ENCODE results near the gene MIX23. TPM values are rescaled to one million over a fixed set of nuclear protein-coding genes. Genes with fewer than 3 reads are reported as not detected.

Gene MIX23
- total and polyA plus RNA-seq, 4 experiments from 2014 or later = 5.3 to 25.1 (median 16.2) TPM

DNA sequence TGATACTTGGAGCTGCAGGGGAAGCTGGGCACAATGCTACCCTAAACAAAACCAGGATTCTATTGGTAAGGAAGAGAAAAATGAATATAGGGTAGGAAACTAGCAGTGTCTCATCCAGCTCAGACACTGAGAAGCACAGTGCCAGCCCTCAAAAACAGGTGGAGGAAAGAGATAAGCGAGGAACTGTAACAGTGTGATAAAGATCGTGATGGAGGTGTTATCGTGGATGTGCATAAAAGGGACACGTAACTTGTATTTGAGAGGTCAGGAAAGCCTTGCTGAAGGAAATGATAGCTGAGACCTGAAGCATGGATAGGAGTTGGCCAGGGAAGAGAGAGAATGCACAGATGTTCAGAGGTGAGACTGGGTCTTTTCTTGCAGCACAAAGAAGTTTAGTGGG is 27.4 kb downstream of the MIX23 start:
- POLR2A ChIA-PET (ENCODE audit: partially characterized antibody) = no interaction called here

DNA sequence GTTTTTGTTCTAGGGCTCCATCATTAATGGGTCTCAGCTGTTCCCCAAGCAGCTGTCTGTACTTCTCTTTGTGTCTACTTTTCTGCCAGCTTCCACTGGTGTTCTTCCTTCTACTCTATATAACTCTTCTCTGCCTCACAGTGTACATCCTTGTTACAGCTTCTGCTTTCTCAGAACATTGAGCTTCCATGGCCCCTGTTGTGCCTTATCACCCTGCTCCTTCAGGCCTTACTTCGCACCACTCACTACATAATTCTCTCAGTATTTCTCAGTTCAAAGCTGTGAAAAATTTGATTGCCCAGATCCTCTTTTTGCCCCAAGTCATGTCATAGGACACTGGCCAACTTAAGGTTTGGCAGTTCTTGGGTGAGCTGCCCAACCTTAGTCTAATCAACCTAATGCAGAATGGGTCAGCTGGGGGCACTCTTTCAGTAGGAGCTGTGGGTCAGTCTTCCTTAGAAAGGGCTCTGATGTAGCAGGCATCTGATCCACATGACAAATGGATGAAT is 29.1 kb downstream of the MIX23 start:
- Histone ChIP-seq H3K4me3 (ENCODE audit: low read length in 2 of 2) (no peak overlapping the region), H3K4me1 (ENCODE audit: insufficient read depth, low read length) (no peaks in the 10 kb centered on the region), H3K27ac (ENCODE audit: low read depth, low read length) (no peak overlapping the region), H3K27me3 (ENCODE audit: insufficient read depth, low read length) (no peaks in the 10 kb centered on the region), H3K36me3 (ENCODE audit: insufficient read depth, low read length) (peaks cover 6% of the 10 kb centered on the region), H3K9me3 (ENCODE audit: control insufficient read depth in 1 of 2, low read length in 2 of 2) (no peaks in the 10 kb centered on the region)
- Mint-ChIP-seq H3K4me3 (no peak overlapping the region), H3K36me3 (peaks cover 6 to 11% of the 10 kb centered on the region in 2 donors), H3K27ac (peak overlapping the region in 1 of 7 donors; percentile 39), H3K27me3 (no peaks in the 10 kb centered on the region), H3K9me3 (no peaks in the 10 kb centered on the region), H3K4me1 (peaks cover 0 to 1% (median 0%) of the 10 kb centered on the region in 4 donors)
- CTCF ChIA-PET (ENCODE audit: partially characterized antibody) = no interaction called here
- intact Hi-C loops (cut with micrococcal nuclease) = no loop called here
- DNase-seq = no peak
- POLR2A ChIA-PET (ENCODE audit: partially characterized antibody) = no interaction called here

More for the DNA sequence above, 27.4 kb downstream of the MIX23 start:
- Histone ChIP-seq H3K4me1 (ENCODE audit: insufficient read depth, low read length) (no peaks in the 10 kb centered on the region), H3K4me3 (ENCODE audit: low read length in 2 of 2) (no peak overlapping the region), H3K27me3 (ENCODE audit: insufficient read depth, low read length) (no peaks in the 10 kb centered on the region), H3K27ac (ENCODE audit: low read depth, low read length) (no peak overlapping the region), H3K36me3 (ENCODE audit: insufficient read depth, low read length) (peaks cover 8% of the 10 kb centered on the region), H3K9me3 (ENCODE audit: control insufficient read depth in 1 of 2, low read length in 2 of 2) (no peaks in the 10 kb centered on the region)
- Mint-ChIP-seq H3K4me3 (no peak overlapping the region), H3K27ac (peak overlapping the region in 1 of 7 donors; percentile 70), H3K9me3 (no peaks in the 10 kb centered on the region), H3K36me3 (peaks cover 6 to 15% of the 10 kb centered on the region in 2 donors), H3K27me3 (no peaks in the 10 kb centered on the region), H3K4me1 (peaks cover 0 to 1% (median 0%) of the 10 kb centered on the region in 4 donors)
- intact Hi-C loops (cut with micrococcal nuclease) = loop anchor here (1.0 kb wide), 1 partner anchor 809 kb away; no protein-coding TSS in a partner anchor
- DNase-seq = no peak
- CTCF ChIA-PET (ENCODE audit: partially characterized antibody) = no interaction called here

DNA sequence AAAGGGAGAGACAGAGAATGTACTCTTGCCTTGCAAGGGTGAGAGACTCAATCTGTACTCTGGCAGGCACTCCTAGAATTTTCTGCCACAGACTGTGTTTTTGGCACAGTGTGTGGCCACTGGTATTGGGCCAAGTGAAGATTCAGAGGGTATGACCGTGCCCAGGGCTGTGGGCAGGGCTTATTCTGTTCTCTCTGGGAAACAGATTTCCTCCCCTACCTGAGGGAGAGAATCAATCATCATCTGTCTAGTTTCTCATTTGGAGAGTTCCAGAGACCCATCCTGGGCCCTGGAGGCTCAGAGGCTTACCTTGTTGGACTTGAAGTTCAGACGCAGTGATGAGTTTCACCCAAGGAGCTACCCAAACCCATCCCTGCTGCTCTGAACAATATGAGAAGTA is 29.8 kb downstream of the MIX23 start:
- Mint-ChIP-seq H3K4me1 (peaks cover 0 to 1% (median 0%) of the 10 kb centered on the region in 4 donors), H3K27ac (no peak overlapping the region), H3K36me3 (peaks cover under 1 to 4% of the 10 kb centered on the region in 2 donors), H3K4me3 (no peak overlapping the region), H3K9me3 (no peaks in the 10 kb centered on the region), H3K27me3 (no peaks in the 10 kb centered on the region)
- DNase-seq = no peak
- Histone ChIP-seq H3K4me1 (ENCODE audit: insufficient read depth, low read length) (no peaks in the 10 kb centered on the region), H3K9me3 (ENCODE audit: control insufficient read depth in 1 of 2, low read length in 2 of 2) (no peaks in the 10 kb centered on the region), H3K36me3 (ENCODE audit: insufficient read depth, low read length) (no peaks in the 10 kb centered on the region), H3K4me3 (ENCODE audit: low read length in 2 of 2) (no peak overlapping the region), H3K27me3 (ENCODE audit: insufficient read depth, low read length) (no peaks in the 10 kb centered on the region), H3K27ac (ENCODE audit: low read depth, low read length) (no peak overlapping the region)
- intact Hi-C loops (cut with micrococcal nuclease) = no loop called here
- POLR2A ChIA-PET (ENCODE audit: partially characterized antibody) = no interaction called here
- CTCF ChIA-PET (ENCODE audit: partially characterized antibody) = no interaction called here

DNA sequence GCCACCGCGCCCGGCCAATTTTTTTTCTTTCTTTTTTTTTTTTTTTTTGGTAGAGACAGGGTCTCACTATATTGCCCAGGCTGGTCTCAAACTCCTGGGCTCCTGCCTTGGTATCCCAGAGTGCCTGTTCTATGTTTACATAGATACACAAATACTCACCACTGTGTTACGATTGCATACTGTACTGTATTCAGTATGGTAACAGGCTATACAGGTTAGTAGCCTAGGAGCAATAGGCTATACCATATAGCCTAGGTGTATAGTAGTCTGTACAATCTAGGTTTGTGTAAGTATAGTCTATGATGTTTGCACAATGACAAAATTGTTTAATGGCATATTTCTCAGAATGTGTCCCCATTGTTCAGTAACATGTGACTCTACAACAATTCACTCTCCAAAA is 31.4 kb downstream of the MIX23 start:
- CTCF ChIA-PET (ENCODE audit: partially characterized antibody) = no interaction called here
- Histone ChIP-seq H3K27me3 (ENCODE audit: insufficient read depth, low read length) (no peaks in the 10 kb centered on the region), H3K36me3 (ENCODE audit: insufficient read depth, low read length) (no peaks in the 10 kb centered on the region), H3K4me3 (ENCODE audit: low read length in 2 of 2) (no peak overlapping the region), H3K4me1 (ENCODE audit: insufficient read depth, low read length) (no peaks in the 10 kb centered on the region), H3K9me3 (ENCODE audit: control insufficient read depth in 1 of 2, low read length in 2 of 2) (no peaks in the 10 kb centered on the region), H3K27ac (ENCODE audit: low read depth, low read length) (no peak overlapping the region)
- no peak overlapping the region for H3K27ac Mint-ChIP-seq
- peaks cover 3% of the 10 kb centered on the region in 2 donors for H3K27me3 Mint-ChIP-seq
- DNase-seq = no peak
- peaks cover 0 to 3% (median 0%) of the 10 kb centered on the region in 8 donors for H3K9me3 Mint-ChIP-seq
- H3K36me3 Mint-ChIP-seq = no peaks in the 10 kb centered on the region
- intact Hi-C loops (cut with micrococcal nuclease) = no loop called here
- no peak overlapping the region for H3K4me3 Mint-ChIP-seq
- H3K4me1 Mint-ChIP-seq = peaks cover 0 to 1% (median 0%) of the 10 kb centered on the region in 4 donors
- POLR2A ChIA-PET (ENCODE audit: partially characterized antibody) = no interaction called here

DNA sequence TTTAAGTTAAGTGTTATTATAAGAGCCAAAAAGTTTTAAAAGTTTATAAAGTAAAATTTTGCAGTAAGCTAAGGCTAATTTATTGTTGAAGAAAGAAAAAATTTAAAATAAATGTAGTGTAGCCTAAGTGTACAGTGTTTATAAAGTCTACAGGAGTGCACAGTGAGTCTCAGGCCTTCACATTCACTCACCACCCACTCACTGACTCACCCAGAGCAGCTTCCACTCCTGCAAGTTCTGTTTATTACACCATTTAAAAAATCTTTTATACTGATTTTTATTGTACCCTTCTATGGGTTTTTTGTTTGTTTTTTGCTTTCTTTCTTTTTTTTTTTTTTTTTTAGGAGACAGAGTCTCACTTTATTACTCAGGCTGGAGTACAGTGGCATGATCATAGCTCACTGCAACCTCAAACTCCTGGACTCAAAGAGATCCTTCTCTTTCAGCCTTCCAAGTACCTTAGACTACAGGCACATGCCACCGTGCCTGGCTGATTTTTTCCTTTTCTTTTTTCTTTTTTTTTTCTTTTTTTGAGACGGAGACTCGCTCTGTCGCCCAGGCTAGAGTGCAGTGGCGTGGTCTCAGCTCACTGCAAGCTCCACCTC is 32.1 kb downstream of the MIX23 start:
- no peaks in the 10 kb centered on the region for H3K36me3 ChIP-seq (ENCODE audit: insufficient read depth, low read length)
- no peak for DNase-seq
- H3K4me3 ChIP-seq (ENCODE audit: low read length in 2 of 2) = no peak overlapping the region
- no peak overlapping the region for H3K27ac Mint-ChIP-seq
- ChIA-PET CTCF (ENCODE audit: partially characterized antibody) (no interaction called here), POLR2A (ENCODE audit: partially characterized antibody) (interaction anchor here (0.6 kb wide), 1 partner anchor 337 kb away, joined by 3 read pairs; no protein-coding TSS in a partner anchor)
- H3K27me3 Mint-ChIP-seq = peaks cover 3% of the 10 kb centered on the region in 2 donors
- H3K36me3 Mint-ChIP-seq = no peaks in the 10 kb centered on the region
- H3K27ac ChIP-seq (ENCODE audit: low read depth, low read length) = no peak overlapping the region
- H3K4me3 Mint-ChIP-seq = no peak overlapping the region
- H3K9me3 ChIP-seq (ENCODE audit: control insufficient read depth in 1 of 2, low read length in 2 of 2) = no peaks in the 10 kb centered on the region
- peaks cover 0 to 1% (median 0%) of the 10 kb centered on the region in 4 donors for H3K4me1 Mint-ChIP-seq
- no peaks in the 10 kb centered on the region for H3K27me3 ChIP-seq (ENCODE audit: insufficient read depth, low read length)
- intact Hi-C loops (cut with micrococcal nuclease) = no loop called here
- H3K9me3 Mint-ChIP-seq = peaks cover 0 to 3% (median 0%) of the 10 kb centered on the region in 8 donors
- H3K4me1 ChIP-seq (ENCODE audit: insufficient read depth, low read length) = no peaks in the 10 kb centered on the region

DNA sequence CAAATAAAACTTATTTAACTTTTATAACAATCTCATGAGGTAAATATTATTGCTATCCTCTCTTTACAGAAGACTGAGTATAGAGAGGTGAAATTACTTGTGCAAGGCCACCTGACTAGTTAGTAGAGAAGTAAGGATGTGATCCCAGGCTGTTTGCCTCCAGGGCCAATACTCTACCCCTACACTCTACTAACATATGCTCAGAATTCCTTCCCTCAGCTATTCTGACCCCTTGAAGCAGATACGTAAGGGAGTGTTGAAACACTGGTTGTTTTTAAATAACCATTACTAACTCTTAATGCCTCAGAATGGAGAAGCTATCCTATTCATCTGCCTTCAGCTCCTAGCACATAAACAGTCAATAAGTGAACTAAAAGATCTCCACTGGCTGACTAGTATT is 33.9 kb downstream of the MIX23 start:
- Histone ChIP-seq H3K27me3 (ENCODE audit: insufficient read depth, low read length) (no peaks in the 10 kb centered on the region), H3K36me3 (ENCODE audit: insufficient read depth, low read length) (no peaks in the 10 kb centered on the region), H3K27ac (ENCODE audit: low read depth, low read length) (no peak overlapping the region), H3K9me3 (ENCODE audit: control insufficient read depth in 1 of 2, low read length in 2 of 2) (no peaks in the 10 kb centered on the region), H3K4me3 (ENCODE audit: low read length in 2 of 2) (no peak overlapping the region), H3K4me1 (ENCODE audit: insufficient read depth, low read length) (no peaks in the 10 kb centered on the region)
- no peak for DNase-seq
- Mint-ChIP-seq H3K4me3 (no peak overlapping the region), H3K4me1 (no peaks in the 10 kb centered on the region), H3K36me3 (no peaks in the 10 kb centered on the region), H3K27me3 (peaks cover 3% of the 10 kb centered on the region in 2 donors), H3K27ac (no peak overlapping the region), H3K9me3 (peaks cover 0 to 3% (median 0%) of the 10 kb centered on the region in 8 donors)
- ChIA-PET POLR2A (ENCODE audit: partially characterized antibody) (no interaction called here), CTCF (ENCODE audit: partially characterized antibody) (no interaction called here)
- intact Hi-C loops (cut with micrococcal nuclease) = no loop called here

DNA sequence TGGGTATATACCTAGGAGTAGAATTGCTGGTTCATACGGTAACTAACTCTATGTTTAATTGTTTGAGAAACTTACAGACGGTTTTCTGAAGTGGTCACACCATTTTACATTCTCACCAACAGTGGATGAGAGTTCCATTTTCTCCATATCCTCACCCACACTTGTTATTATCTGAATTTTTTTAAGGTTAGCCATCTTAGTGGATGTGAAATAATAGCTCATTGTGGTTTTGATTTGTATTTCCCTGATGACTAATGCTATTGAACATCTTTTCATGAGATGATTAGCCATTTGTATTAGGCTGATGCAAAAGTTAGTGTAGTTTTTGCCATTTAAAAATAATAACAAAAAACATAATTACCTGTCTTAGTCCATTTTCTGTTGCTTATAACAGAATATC is 39.4 kb downstream of the MIX23 start:
- H3K27ac ChIP-seq (ENCODE audit: low read depth, low read length) = no peak overlapping the region
- ChIA-PET CTCF (ENCODE audit: partially characterized antibody) (no interaction called here), POLR2A (ENCODE audit: partially characterized antibody) (no interaction called here)
- intact Hi-C loops (cut with micrococcal nuclease) = no loop called here
- no peaks in the 10 kb centered on the region for H3K36me3 Mint-ChIP-seq
- H3K27ac Mint-ChIP-seq = no peak overlapping the region
- no peaks in the 10 kb centered on the region for H3K9me3 ChIP-seq (ENCODE audit: control insufficient read depth in 1 of 2, low read length in 2 of 2)
- H3K4me1 Mint-ChIP-seq = no peaks in the 10 kb centered on the region
- H3K27me3 ChIP-seq (ENCODE audit: insufficient read depth, low read length) = no peaks in the 10 kb centered on the region
- H3K4me1 ChIP-seq (ENCODE audit: insufficient read depth, low read length) = no peaks in the 10 kb centered on the region
- no peak for DNase-seq
- H3K4me3 Mint-ChIP-seq = no peak overlapping the region
- peaks cover 3 to 8% of the 10 kb centered on the region in 2 donors for H3K27me3 Mint-ChIP-seq
- H3K36me3 ChIP-seq (ENCODE audit: insufficient read depth, low read length) = no peaks in the 10 kb centered on the region
- peaks cover 0 to 3% (median 0%) of the 10 kb centered on the region in 8 donors for H3K9me3 Mint-ChIP-seq
- H3K4me3 ChIP-seq (ENCODE audit: low read length in 2 of 2) = no peak overlapping the region

All from CD4-positive, alpha-beta memory T cell (primary cell).